HG03175 (cell line): Measurements from ENCODE around the gene NNT.

ENCODE experiments used
- ATAC-seq: cut with Tn5 transposase; IDR thresholded peaks from one replicate; pipeline ENCODE4 v1.9.1; 2021; ENCODE audit warnings: mild to moderate bottlenecking, moderate library complexity; ENCODE audit not compliant: unreplicated experiment

Gene NNT

DNA sequence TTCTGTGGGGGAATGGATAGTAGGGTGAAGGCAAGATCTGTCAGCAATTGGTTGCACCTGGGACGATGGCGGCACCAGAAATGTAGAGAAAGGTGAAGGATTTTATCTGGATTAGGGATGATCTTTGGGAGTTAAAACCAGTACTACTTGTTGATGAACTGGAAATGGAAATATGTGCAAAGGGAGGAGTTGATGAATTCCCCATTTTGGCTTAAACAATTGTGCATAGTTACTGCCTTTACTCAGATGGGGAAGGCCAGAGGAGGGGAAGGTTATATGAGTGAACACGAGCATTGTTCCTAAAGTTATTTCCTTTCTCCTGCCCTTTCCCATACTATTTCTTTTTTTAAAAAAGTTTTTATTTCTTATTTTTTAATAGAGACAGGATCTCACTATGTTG lies 19.1 kb downstream of the NNT start:
- ATAC-seq: no peak

GRCh38 chr5:43623048-43623680 lies 20.2 kb downstream of the NNT start:
- no peak for ATAC-seq

- no peak for ATAC-seq
These were observed 24.0 kb downstream of the NNT start for GRCh38 chr5:43627028-43627427.

DNA sequence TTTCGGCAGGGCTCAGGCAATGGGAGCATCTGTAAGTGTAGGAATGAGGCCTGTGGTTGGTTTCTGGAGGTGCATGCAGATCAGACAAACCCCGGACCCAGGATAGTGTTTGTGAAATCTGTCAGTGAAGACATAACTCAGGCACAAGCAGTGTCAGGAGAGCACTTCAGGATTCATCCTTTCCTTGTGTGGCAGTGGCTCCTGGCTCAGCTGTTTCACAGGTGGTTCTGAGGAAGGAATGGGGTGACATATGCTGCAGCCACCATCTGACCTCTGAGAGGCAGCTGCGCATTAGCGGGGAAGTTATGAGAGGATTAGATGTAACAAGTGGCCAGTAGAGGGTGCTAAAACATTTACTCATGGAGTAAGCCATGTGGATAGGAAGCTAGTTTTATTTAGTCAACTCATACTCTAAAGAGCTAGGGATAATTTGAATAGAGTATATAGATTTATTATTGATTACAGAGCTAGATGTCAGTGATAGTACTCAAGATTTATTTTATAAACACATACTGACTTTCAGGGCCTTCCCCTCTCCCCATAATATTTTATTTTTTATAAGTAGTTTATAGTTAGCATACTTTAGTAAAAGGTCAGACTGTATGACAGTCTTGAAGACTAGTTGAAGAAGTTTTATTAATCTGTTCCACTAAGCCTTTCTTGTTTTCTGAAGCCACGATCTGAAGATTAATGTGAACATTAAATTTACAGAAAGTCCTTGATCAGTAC lies 28.4 kb downstream of the NNT start:
- ATAC-seq: peak; percentile 87

DNA sequence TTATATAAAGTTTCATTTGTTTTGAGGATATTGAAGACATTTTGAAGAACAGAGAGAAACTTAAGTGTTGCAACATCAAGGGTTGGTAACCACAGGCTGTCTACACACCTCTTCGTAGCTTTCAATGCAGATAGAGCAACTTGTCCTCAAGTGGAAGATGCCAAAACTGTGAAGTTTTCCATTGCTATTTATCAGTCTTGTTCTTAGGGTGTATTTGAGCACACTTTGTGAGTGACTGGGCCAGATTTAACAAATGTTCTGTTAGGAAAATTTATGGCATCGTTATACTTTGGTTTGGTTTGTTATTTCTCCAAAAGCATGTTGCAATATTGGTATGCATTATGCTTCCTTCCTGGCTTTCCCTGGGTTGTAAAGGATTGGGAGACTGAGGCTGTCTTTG lies 31.6 kb downstream of the NNT start:
- no peak for ATAC-seq

GRCh38 chr5:43635374-43635773 lies 32.4 kb downstream of the NNT start:
- no peak for ATAC-seq

GRCh38 chr5:43636076-43636475 lies 33.1 kb downstream of the NNT start:
- no peak for ATAC-seq

GRCh38 chr5:43637416-43637815 lies 34.4 kb downstream of the NNT start:
- ATAC-seq: no peak

DNA sequence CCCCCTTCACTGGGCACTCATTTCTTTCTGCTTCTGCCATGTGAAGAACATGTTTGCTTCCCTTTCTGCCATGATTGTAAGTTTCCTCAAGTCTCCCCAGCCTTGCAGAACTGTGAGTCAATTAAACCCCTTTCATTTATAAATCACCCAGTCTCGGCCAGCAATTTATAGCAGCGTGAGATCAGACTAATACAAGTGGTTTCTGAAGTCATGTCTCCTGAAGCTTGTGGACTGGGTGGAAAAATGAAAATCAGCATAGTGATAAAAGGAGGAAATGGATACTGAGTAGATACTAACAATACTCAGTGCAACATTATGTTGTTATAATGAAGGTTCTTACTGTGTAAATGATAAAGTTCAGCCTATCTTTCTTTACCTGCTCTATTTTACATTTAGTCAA lies 35.1 kb downstream of the NNT start:
- ATAC-seq: no peak

GRCh38 chr5:43638546-43638945 lies 35.6 kb downstream of the NNT start:
- ATAC-seq: no peak

DNA sequence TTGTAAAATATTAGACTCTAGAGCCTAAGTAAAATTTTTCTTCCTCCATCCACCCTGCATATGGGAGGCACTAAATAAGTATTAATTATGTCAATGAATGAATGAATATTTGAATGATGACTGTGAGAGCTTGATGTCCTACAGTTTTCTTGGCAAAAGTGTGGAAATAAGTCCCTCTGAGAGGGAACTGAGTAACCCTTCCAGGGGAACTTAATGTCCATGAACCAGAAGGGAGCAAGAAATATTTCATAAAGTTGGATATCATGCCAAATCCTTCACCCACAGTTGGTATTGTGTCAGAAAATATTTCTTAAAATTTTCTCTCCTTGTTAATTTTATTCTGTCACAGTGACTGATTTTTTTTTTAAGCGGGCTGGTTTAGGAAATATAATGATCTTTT lies 36.6 kb downstream of the NNT start:
- ATAC-seq: no peak

DNA sequence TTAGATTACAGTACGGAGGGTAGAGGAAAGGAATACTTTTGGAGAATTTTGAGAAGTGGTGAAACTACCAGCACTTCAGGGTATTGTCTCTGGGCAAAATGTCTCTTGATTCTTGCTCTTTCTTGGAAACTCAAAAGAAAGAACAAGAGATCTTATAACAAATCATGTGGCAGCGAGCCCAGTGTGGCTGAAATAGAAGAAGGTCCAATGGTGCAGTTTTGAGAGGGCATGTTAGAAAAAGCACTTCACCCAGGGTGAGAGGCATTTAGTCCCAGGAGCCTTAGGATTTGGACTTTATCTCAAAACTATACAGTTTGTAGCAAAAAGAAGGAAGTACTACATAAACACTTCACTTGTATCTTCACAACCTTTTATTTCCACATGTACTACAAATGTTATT lies 39.4 kb downstream of the NNT start:
- no peak for ATAC-seq

DNA sequence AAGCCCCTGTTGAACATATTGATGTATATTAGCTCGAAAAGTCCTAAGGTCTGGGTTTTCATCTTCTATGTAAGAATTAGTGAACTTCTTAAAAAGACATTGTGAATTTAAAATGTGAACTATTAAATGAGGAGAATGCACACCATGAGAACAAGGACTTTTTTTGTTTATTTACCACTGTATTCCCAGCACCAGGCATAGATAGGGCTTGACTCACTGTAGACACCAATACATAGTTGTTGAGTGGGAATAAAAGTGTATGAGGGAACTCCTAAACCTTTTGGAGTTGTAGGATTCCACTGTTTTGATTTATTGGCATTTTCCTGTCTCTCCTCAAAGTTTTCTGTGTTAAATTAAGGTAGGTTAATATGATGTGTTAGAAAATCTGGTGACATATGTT lies 40.3 kb downstream of the NNT start:
- no peak for ATAC-seq

GRCh38 chr5:43643750-43644149 lies 40.8 kb downstream of the NNT start:
- no peak for ATAC-seq

GRCh38 chr5:43646992-43647391 lies 44.0 kb downstream of the NNT start:
- no peak for ATAC-seq

DNA sequence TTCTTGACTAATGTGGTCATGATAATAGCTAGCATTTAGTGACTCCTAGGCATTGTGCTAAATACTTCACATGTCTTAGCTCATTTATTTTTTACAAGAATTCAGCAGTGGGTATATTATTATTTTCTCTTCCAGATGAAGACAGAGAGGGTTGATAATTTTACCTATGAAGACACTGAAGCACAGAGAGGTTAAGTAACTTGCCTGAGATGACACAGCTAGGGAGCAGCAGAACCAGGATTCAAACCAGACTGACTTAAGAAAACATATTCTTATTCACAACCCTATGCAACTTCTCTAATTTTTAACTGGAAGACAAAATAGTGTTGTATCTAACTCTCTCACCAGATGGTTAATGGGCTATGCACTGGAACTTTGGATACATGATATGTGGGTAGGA lies 44.8 kb downstream of the NNT start:
- ATAC-seq: no peak

- ATAC-seq: no peak
These were observed 45.6 kb downstream of the NNT start for GRCh38 chr5:43648499-43649124.

- no peak for ATAC-seq
These were observed 46.3 kb downstream of the NNT start for GRCh38 chr5:43649256-43649655.

GRCh38 chr5:43652537-43653302 lies 49.7 kb downstream of the NNT start:
- no peak for ATAC-seq

- no peak for ATAC-seq
These were observed 55.5 kb downstream of the NNT start for GRCh38 chr5:43658509-43658908.

DNA sequence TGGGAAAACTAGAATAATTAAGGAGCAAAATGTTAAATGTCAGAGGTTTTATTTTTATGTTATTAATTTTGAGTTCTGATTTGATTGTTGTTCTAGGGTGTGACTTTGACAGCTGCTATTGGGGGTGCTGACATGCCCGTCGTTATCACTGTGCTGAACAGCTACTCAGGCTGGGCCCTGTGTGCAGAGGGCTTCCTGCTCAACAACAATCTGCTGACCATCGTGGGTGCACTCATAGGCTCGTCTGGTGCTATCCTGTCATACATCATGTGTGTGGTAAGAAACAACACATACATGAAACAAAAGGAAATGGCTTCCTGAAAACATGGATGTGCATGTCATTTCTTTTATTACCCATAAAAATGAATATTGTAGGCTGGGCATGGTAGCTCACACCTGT lies 56.1 kb downstream of the NNT start:
- ATAC-seq: no peak

- ATAC-seq: no peak
These were observed 58.1 kb downstream of the NNT start for GRCh38 chr5:43661102-43661501.
